Transverse colon (tissue), 4 donors: Measurements from ENCODE around the gene CDC42EP3. TPM values are rescaled to one million over a fixed set of nuclear protein-coding genes. Genes with fewer than 3 reads are reported as not detected.

Experiments
- DNase-seq: peaks from one replicate; pipeline ENCODE4 v3.0.0-alpha.2; 2019
- H3K27ac ChIP-seq, 4 donors: fragments of 200-600 bp; sonication (generic); 2 replicates each; pipeline ENCODE4 v1.5.1; 2016 to 2018; ENCODE audit warnings: inconsistent platforms in 4 of 4
- H3K27me3 ChIP-seq: fragments of 200-600 bp; sonication (generic); 2 replicates; pipeline ENCODE4 v1.5.1; 2017; ENCODE audit warnings: inconsistent platforms
- H3K36me3 ChIP-seq, 4 donors: fragments of 200-600 bp; sonication (generic); 2 replicates each; pipeline ENCODE4 v1.5.1; 2017 to 2019; ENCODE audit warnings: inconsistent platforms in 4 of 4
- H3K4me1 ChIP-seq, 4 donors: fragments of 200-600 bp; sonication (generic); 2 replicates each; pipeline ENCODE4 v1.5.1; 2017 to 2020; ENCODE audit warnings: inconsistent platforms in 4 of 4
- H3K4me3 ChIP-seq, 4 donors: fragments of 200-600 bp; sonication (generic); 1 replicate in 1 of 4; 2 replicates in 3 of 4; pipeline versions ENCODE4 v1.5.1 to v1.6.1; 2017 to 2019; ENCODE audit warnings: inconsistent platforms in 4 of 4
- H3K9me3 ChIP-seq, 2 donors: fragments of 200-600 bp; sonication (generic); 2 replicates each; pipeline ENCODE4 v1.5.1; 2017 to 2019; ENCODE audit warnings: inconsistent platforms in 2 of 2
- EP300 ChIP-seq: sonication (generic); formaldehyde crosslinking; IDR thresholded peaks from one replicate; pipeline ENCODE4 v1.6.1; 2017; ENCODE audit warnings: antibody characterized with exemption, low read depth
- POLR2A ChIP-seq: fragments of 450-650 bp; IDR thresholded peaks from one replicate; pipeline ENCODE4 v1.6.1; 2016; ENCODE audit warnings: antibody characterized with exemption, mild to moderate bottlenecking, moderate library complexity
- POLR2AphosphoS5 ChIP-seq, 3 donors: sonication (generic); formaldehyde crosslinking; IDR thresholded peaks; one replicate each; pipeline ENCODE4 v1.6.1; 2016; ENCODE audit warnings: antibody characterized with exemption in 3 of 3
- WGBS, 2 donors: methylation state at CpG; one replicate each; pipeline ENCODE4 v1.1.5; 2018; ENCODE audit warnings: low coverage in 1 of 2; 5-methylcytosine and 5-hydroxymethylcytosine counted together
- in situ Hi-C, 4 donors: fragments of 200-750 bp; cut with MboI; loops; one replicate each; pipeline versions ENCODE4 v1.15.0 to v1.15.1; 2017; ENCODE audit warnings: low sequenced_read_pairs in 3 of 4, low pct_ligation_motif_present in 1 of 4, low pct_unique_long_range_greater_than_20kb in 1 of 4
- intact Hi-C: fragments of 100-400 bp; cut with DNase I; formaldehyde crosslinking; loops from one replicate; pipeline ENCODE4 v1.15.1; 2023; ENCODE audit warnings: low total_unique reads
- total RNA-seq, 4 donors: library from RNA; depleted of rRNA; stranded (reverse); fragments of >200 nt; gene quantifications; one replicate each; pipeline ENCODE4 v1.1.0, GENCODE V29; 2016
- TF ChIP-seq, protein P1 (sequence below), 5 experiments: fragments of 200-600 bp in 3 of 5; fragments of 450-650 bp in 2 of 5; sonication (generic) in 3 of 5; IDR thresholded peaks; 1 replicate in 2 of 5; 2 replicates in 3 of 5; pipeline ENCODE4 v1.5.1; 2016 to 2017; ENCODE audit warnings: antibody characterized with exemption in 5 of 5, inconsistent platforms in 3 of 5, mild to moderate bottlenecking in 2 of 5, moderate library complexity in 1 of 5

Gene CDC42EP3
- total RNA-seq, 4 donors from 2014 or later, result 20.6 to 104 (median 31.8) TPM

DNA sequence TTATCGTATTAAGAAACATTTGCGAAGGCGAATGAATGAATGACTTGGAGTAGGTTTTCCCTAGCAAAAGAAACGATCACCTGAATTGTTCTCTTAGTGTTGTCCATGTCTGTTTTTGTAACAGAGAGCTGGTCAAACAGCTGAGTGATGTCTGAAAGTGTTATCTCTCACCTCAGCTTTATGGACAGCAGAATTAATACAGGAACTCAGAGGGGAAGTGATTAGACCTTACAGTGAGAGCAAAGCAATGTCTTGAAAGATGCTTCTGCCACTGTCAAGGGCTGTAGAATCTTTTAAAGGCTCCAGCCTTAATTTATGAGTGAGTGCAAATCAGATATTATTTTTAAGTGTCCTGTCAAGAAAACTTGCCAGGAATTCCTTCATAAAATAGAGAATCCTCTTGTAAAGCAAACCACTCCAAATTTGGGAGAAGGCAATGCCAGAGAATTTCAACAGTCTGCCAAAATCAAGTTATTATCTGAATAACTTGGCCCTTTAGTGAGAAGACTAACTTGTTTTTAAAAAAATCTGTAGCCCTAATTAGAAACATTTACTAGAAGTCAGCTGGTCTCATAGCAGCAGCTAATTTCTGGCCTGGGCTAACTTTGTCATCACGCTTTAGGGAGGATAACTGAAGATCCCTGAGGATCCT, 60.7 kb downstream of the CDC42EP3 start:
- TF ChIP-seq EP300, result no peak
- TF ChIP-seq, protein P1, sequence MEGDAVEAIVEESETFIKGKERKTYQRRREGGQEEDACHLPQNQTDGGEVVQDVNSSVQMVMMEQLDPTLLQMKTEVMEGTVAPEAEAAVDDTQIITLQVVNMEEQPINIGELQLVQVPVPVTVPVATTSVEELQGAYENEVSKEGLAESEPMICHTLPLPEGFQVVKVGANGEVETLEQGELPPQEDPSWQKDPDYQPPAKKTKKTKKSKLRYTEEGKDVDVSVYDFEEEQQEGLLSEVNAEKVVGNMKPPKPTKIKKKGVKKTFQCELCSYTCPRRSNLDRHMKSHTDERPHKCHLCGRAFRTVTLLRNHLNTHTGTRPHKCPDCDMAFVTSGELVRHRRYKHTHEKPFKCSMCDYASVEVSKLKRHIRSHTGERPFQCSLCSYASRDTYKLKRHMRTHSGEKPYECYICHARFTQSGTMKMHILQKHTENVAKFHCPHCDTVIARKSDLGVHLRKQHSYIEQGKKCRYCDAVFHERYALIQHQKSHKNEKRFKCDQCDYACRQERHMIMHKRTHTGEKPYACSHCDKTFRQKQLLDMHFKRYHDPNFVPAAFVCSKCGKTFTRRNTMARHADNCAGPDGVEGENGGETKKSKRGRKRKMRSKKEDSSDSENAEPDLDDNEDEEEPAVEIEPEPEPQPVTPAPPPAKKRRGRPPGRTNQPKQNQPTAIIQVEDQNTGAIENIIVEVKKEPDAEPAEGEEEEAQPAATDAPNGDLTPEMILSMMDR (IDR thresholded peaks at IDR 0.05), result no peak
- no peak for TF ChIP-seq POLR2A
- no peak for TF ChIP-seq POLR2AphosphoS5 (IDR thresholded peaks at IDR 0.05)
- Histone ChIP-seq H3K36me3 (no peaks in the 10 kb centered on the region), H3K4me3 (no peak overlapping the region), H3K4me1 (peaks cover under 1 to 12% (median 4%) of the 10 kb centered on the region in 4 donors), H3K9me3 (no peaks in the 10 kb centered on the region), H3K27me3 (no peaks in the 10 kb centered on the region), H3K27ac (peak overlapping the region; percentile 31 to 56 (median 42))
- in situ Hi-C loops (no loop called here), intact Hi-C loops (no loop called here)
- 80 to 84% methylated on average over 5 of the region's 5 CpGs for WGBS, 2 donors
- no peak for DNase-seq

DNA sequence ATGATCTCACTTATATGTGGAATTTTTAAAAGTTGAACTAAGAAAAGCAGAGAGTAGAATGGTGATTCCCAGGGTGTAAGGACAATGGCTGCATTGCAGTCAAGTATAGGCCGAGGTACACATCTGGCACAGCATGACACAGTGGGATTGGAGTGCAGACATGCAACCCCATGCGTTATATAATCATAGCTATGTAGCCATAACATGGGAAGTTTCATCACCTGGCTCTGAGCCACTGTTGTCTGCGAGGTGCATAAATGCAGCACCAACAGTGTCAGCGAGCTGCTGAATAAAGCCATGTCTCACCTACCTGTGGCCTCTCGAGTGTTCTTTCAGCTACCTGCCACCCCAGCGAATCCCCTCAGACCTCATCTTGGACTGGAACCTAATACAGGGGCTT, 61.7 kb downstream of the CDC42EP3 start:
- no peaks in the 10 kb centered on the region for H3K27me3 ChIP-seq
- WGBS, 2 donors, result 92 to 100% methylated on average over 1 to 6 of the region's 6 CpGs
- H3K4me3 ChIP-seq, result no peak overlapping the region
- H3K9me3 ChIP-seq, result no peaks in the 10 kb centered on the region
- intact Hi-C loops (no loop called here), in situ Hi-C loops (no loop called here)
- no peak overlapping the region for H3K27ac ChIP-seq
- TF ChIP-seq POLR2A, result no peak
- no peak for TF ChIP-seq EP300
- TF ChIP-seq, protein P1 (IDR thresholded peaks at IDR 0.05), result no peak
- TF ChIP-seq POLR2AphosphoS5 (IDR thresholded peaks at IDR 0.05), result no peak
- H3K4me1 ChIP-seq, result peaks cover 0 to 10% (median 4%) of the 10 kb centered on the region in 4 donors
- no peak for DNase-seq
- no peaks in the 10 kb centered on the region for H3K36me3 ChIP-seq

DNA sequence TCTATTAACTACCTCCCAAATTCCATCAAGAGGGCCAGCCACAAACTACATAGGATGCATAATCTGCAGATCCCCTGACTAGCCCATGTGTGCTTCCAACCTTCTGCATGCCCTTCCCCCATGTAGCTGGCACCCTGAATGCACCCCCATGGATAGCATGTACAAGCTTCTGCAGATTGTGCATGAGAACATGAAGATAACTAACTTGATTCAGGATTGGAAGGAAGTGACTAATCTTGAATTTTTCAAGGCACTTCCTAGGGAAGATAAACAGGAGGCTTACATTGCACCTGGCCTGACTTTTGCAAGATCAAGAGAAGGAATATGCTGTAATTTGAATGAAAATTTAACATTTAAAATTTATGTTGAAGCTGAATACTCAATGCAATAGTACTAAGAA, 66.7 kb downstream of the CDC42EP3 start:
- intact Hi-C loops (no loop called here), in situ Hi-C loops (no loop called here)
- Histone ChIP-seq H3K9me3 (no peaks in the 10 kb centered on the region), H3K27me3 (no peaks in the 10 kb centered on the region), H3K4me3 (no peak overlapping the region), H3K27ac (no peak overlapping the region), H3K4me1 (no peaks in the 10 kb centered on the region), H3K36me3 (no peaks in the 10 kb centered on the region)
- TF ChIP-seq, protein P1 (IDR thresholded peaks at IDR 0.05), result no peak
- TF ChIP-seq POLR2A, result no peak
- TF ChIP-seq POLR2AphosphoS5 (IDR thresholded peaks at IDR 0.05), result no peak
- no peak for TF ChIP-seq EP300
- DNase-seq, result no peak

DNA sequence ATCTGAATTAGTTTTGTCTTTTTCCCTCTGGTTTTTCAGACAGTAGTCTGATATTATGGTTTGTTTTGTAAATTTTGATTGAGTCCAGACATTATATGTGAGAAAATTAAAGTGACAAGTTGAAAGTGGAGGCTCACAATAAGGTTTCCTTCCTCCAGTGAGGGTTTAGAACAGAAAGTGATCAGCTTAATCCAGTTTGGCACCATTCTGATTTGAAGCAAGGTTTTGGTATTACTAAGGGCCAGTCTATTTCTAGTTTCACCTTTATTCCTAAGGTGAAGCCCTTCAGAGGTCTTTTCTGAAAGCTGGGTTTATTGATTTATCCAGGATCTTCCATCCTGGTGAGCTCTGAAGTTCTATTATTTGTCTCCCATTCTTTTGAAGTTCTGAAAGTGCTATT, 68.7 kb downstream of the CDC42EP3 start:
- Histone ChIP-seq H3K4me1 (no peaks in the 10 kb centered on the region), H3K27me3 (no peaks in the 10 kb centered on the region), H3K27ac (no peak overlapping the region), H3K9me3 (no peaks in the 10 kb centered on the region), H3K36me3 (no peaks in the 10 kb centered on the region), H3K4me3 (no peak overlapping the region)
- intact Hi-C loops (no loop called here), in situ Hi-C loops (no loop called here)
- no peak for DNase-seq
- TF ChIP-seq POLR2A (no peak), EP300 (no peak), POLR2AphosphoS5 (IDR thresholded peaks at IDR 0.05) (no peak)
- TF ChIP-seq, protein P1 (IDR thresholded peaks at IDR 0.05), result no peak
